Keratinocyte (primary cell): ENCODE data around the gene PIEZO1.

Experiments used
- CTCF ChIP-seq, 3 experiments: IDR thresholded peaks in 1 of 3; conservative IDR thresholded peaks in 1 of 3; optimal IDR thresholded peaks in 1 of 3; 2 replicates in 2 of 3; 3 replicates in 1 of 3; pipeline versions ENCODE3 to v1.5.1; 2011; ENCODE audit warnings: low read length in 3 of 3, mild to moderate bottlenecking in 3 of 3, moderate library complexity in 2 of 3, control low read depth in 1 of 3, inconsistent platforms in 1 of 3; ENCODE audit not compliant: insufficient read depth in 2 of 3; ENCODE audit errors: extremely low read depth in 1 of 3
- EZH2 ChIP-seq: IDR thresholded peaks from one replicate; pipeline ENCODE4 v1.6.1; 2012; ENCODE audit warnings: inconsistent platforms, mild to moderate bottlenecking, low read length, moderate library complexity

- TF ChIP-seq CTCF (optimal IDR thresholded peaks at IDR 0.05 in 1 of 3, IDR thresholded peaks at IDR 0.05 in 1 of 3, conservative IDR thresholded peaks at IDR 0.05 in 1 of 3; ENCODE audit: extremely low read depth in 1 of 3, insufficient read depth in 2 of 3, low read length in 3 of 3) (no peak), EZH2 (no peak)
Measured at GRCh38 chr16:88827727-88828126, 42.7 kb upstream of the PIEZO1 start.
